Sciatic nerve (tissue), 2 donors: ENCODE data around the gene GALNT12. TPM values are rescaled to one million over a fixed set of nuclear protein-coding genes. Genes with fewer than 3 reads are reported as not detected.

Experiments used
- ATAC-seq: fragments of 200-7000 bp; cut with Tn5 transposase; one replicate; pipeline ENCODE4 v1.9.1; 2020; ENCODE audit warnings: mild to moderate bottlenecking, moderate library complexity
- DNase-seq: peaks from one replicate; pipeline ENCODE4 v3.0.0-alpha.2; 2020; ENCODE audit warnings: low spot score
- intact Hi-C: fragments of 100-400 bp; cut with DNase I; formaldehyde crosslinking; loops from one replicate; pipeline ENCODE4 v1.14.2; 2022
- total RNA-seq: library from RNA; stranded (reverse); fragmentation: NEBNext Ultra II Directional; extraction: Animal tissue kit (Norgen Biotek cat#: 25700); gene quantifications from one replicate; pipeline ENCODE4 v1.2.1, GENCODE V29; 2021
- donor health status: DM: no; HTN: no; CAD: no.
- donor health status: DM: no; HTN: no; CAD: no.

GALNT12 gene
- total RNA-seq, result 10.7 TPM

- no peak for DNase-seq
- peak; percentile 50 for ATAC-seq
- intact Hi-C loops, result no loop called here
Measured at GRCh38 chr9:98807070-98807813, at the start of gene GALNT12. Gene GALNT12, plus strand, starts transcription at chr9:98807670. Its CDS starts 29 bp downstream, at chr9:98807699.

- intact Hi-C loops, result no loop called here
- DNase-seq (no peak), ATAC-seq (no peak)
Measured at GRCh38 chr9:98760231-98760630, 47.2 kb upstream of the GALNT12 start.

- ATAC-seq (no peak), DNase-seq (no peak)
- intact Hi-C loops, result no loop called here
Measured at GRCh38 chr9:98763986-98764745, 43.3 kb upstream of the GALNT12 start.

GRCh38 chr9:98765256-98765655 is 42.2 kb upstream of the GALNT12 start:
- DNase-seq (no peak), ATAC-seq (no peak)

GRCh38 chr9:98766586-98766985 is 40.9 kb upstream of the GALNT12 start:
- no peak for DNase-seq
- ATAC-seq, result no peak
- intact Hi-C loops, result no loop called here

More at GRCh38 chr9:98765256-98765655, 42.2 kb upstream of the GALNT12 start:
- intact Hi-C loops, result no loop called here

GRCh38 chr9:98767196-98767595 is 40.3 kb upstream of the GALNT12 start:
- intact Hi-C loops, result no loop called here
- DNase-seq, result no peak
- ATAC-seq, result no peak

GRCh38 chr9:98767915-98768314 is 39.6 kb upstream of the GALNT12 start:
- intact Hi-C loops, result no loop called here
- DNase-seq (no peak), ATAC-seq (no peak)

GRCh38 chr9:98768344-98768743 is 39.1 kb upstream of the GALNT12 start:
- no peak for ATAC-seq
- intact Hi-C loops, result no loop called here
- no peak for DNase-seq

- intact Hi-C loops, result loop anchor here (10.0 kb wide), 1 partner anchor 456 kb away; no protein-coding TSS in a partner anchor
- DNase-seq (no peak), ATAC-seq (no peak)
Measured at GRCh38 chr9:98770717-98771116, 36.8 kb upstream of the GALNT12 start.

- no peak for DNase-seq
- intact Hi-C loops, result loop anchor here (10.0 kb wide), 1 partner anchor 457 kb away; no protein-coding TSS in a partner anchor
- ATAC-seq, result no peak
Measured at GRCh38 chr9:98771209-98771874, 36.1 kb upstream of the GALNT12 start.

GRCh38 chr9:98772364-98773155 is 34.9 kb upstream of the GALNT12 start:
- intact Hi-C loops, result loop anchor here (10.0 kb wide), 1 partner anchor 458 kb away; no protein-coding TSS in a partner anchor
- ATAC-seq, result no peak
- no peak for DNase-seq

GRCh38 chr9:98773721-98774120 is 33.7 kb upstream of the GALNT12 start:
- intact Hi-C loops, result loop anchor here (10.0 kb wide), 1 partner anchor 459 kb away; no protein-coding TSS in a partner anchor

GRCh38 chr9:98774746-98775145 is 32.7 kb upstream of the GALNT12 start:
- intact Hi-C loops, result loop anchor here (10.0 kb wide), 1 partner anchor 460 kb away; no protein-coding TSS in a partner anchor
- ATAC-seq (no peak), DNase-seq (no peak)

More at GRCh38 chr9:98773721-98774120, 33.7 kb upstream of the GALNT12 start:
- ATAC-seq (no peak), DNase-seq (no peak)

- intact Hi-C loops, result loop anchor here (10.0 kb wide), 1 partner anchor 461 kb away; no protein-coding TSS in a partner anchor
- ATAC-seq (no peak), DNase-seq (no peak)
Measured at GRCh38 chr9:98775831-98776441, 31.5 kb upstream of the GALNT12 start.

- intact Hi-C loops, result loop anchor here (10.0 kb wide), 1 partner anchor 463 kb away; no protein-coding TSS in a partner anchor
- ATAC-seq (no peak), DNase-seq (no peak)
Measured at GRCh38 chr9:98777618-98778017, 29.9 kb upstream of the GALNT12 start.

GRCh38 chr9:98778251-98778650 is 29.2 kb upstream of the GALNT12 start:
- DNase-seq (no peak), ATAC-seq (no peak)
- intact Hi-C loops, result loop anchor here (10.0 kb wide), 1 partner anchor 463 kb away; no protein-coding TSS in a partner anchor

GRCh38 chr9:98778711-98779530 is 28.5 kb upstream of the GALNT12 start:
- no peak for DNase-seq
- intact Hi-C loops, result loop anchor here (10.0 kb wide), 1 partner anchor 464 kb away; no protein-coding TSS in a partner anchor
- ATAC-seq, result no peak
